Measurements from ENCODE around the gene GAL3ST2. TPM values are rescaled to one million over a fixed set of nuclear protein-coding genes. Genes with fewer than 3 reads are reported as not detected.
A peak's percentile ranks its signal among the peaks of the same experiment; 100 is the strongest.

Gene GAL3ST2
- total and polyA plus RNA-seq, 2 of the 8 experiments (the other 6 are each of a cell fraction or from before 2014, with no cell fraction given): not detected

DNA sequence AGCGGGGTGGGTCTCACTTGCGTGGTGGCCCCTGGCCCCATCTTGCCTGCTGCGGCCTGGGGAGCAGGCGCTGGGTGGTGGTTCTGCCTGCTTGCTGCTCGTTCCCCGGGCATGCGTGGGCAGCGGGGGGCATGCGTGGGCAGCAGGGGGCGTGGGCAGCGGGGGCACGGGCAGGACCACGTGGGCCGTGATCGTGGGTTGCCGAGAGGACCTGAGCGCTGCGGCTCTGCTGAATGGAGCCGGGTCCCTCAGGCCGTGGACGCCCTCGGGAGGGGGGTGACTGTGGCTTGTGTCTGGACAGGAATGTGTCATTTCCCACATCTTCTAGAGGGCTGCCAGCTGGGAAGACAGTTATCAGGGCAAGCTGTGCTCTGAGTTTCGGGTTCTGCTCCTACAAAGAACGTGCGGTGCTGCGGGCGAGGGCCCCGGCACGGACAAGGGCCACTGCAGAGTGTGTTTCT lies 8.3 kb upstream of the GAL3ST2 start:
- Histone ChIP-seq H2BK20ac (ENCODE audit: low read length) (no peak overlapping the region), H3K79me2 (ENCODE audit: control insufficient read depth in 1 of 2, insufficient read depth in 2 of 2, low read length in 2 of 2) (no peaks in the 10 kb centered on the region), H3K36me3 (ENCODE audit: control insufficient read depth in 2 of 4, insufficient read depth in 4 of 4, low read length in 3 of 4) (no peaks in the 10 kb centered on the region), H4K20me1 (replicated peaks in 1 of 2; ENCODE audit: control insufficient read depth in 1 of 2, insufficient read depth in 2 of 2, low read length in 2 of 2) (peaks cover 0 to 2% of the 10 kb centered on the region in 2 experiments), H3K9ac (replicated peaks in 1 of 4; ENCODE audit: extremely low read depth in 1 of 4, low read depth in 3 of 4, low read length in 3 of 4) (no peak overlapping the region), H3K4ac (replicated peaks; ENCODE audit: insufficient read length, low read depth, low read length) (no peak overlapping the region), H3K14ac (ENCODE audit: insufficient read length) (no peak overlapping the region), H2BK12ac (ENCODE audit: low read depth, low read length) (no peak overlapping the region), H3K27me3 (replicated peaks in 1 of 4; ENCODE audit: control insufficient read depth in 3 of 4, extremely low read depth in 1 of 4, insufficient read depth in 3 of 4, low read length in 3 of 4) (no peaks in the 10 kb centered on the region), H2BK5ac (ENCODE audit: low read depth, low read length) (peak overlapping the region; percentile 35; the same call in 1 of the 2 replicates), H3K18ac (ENCODE audit: extremely low read depth, low read length) (no peak overlapping the region), H3K4me1 (replicated peaks in 1 of 4; ENCODE audit: control insufficient read depth in 3 of 4, insufficient read depth in 4 of 4, low read length in 3 of 4) (peaks cover 0 to 16% (median 9%) of the 10 kb centered on the region in 4 experiments; a peak in 6 of 7 replicates), H3K23me2 (ENCODE audit: low read depth, low read length) (no peaks in the 10 kb centered on the region), H2BK120ac (replicated peaks; ENCODE audit: low read depth, low read length) (no peak overlapping the region), H3K23ac (ENCODE audit: insufficient read length) (no peak overlapping the region), H3K9me3 (ENCODE audit: insufficient read depth in 2 of 2, low read depth in 1 of 2, low read length in 1 of 2) (no peaks in the 10 kb centered on the region), H3K79me1 (ENCODE audit: low read depth, low read length) (no peaks in the 10 kb centered on the region), H2BK15ac (ENCODE audit: low read length) (no peak overlapping the region), H3K4me3 (ENCODE audit: extremely low read depth in 1 of 4, insufficient read depth in 2 of 4, low read depth in 3 of 4, low read length in 4 of 4) (no peak overlapping the region), H3K56ac (replicated peaks; ENCODE audit: insufficient read length, low read depth, low read length) (no peak overlapping the region), H4K8ac (ENCODE audit: extremely low read depth, insufficient read depth, low read length) (no peak overlapping the region; the same call in 1 of the 2 replicates), H2AK5ac (ENCODE audit: low read depth, low read length) (no peak overlapping the region), H2AFZ (ENCODE audit: low read length) (no peak overlapping the region), H4K5ac (ENCODE audit: insufficient read length, low read depth, low read length) (no peak overlapping the region), H4K91ac (replicated peaks; ENCODE audit: insufficient read length, low read length) (no peak overlapping the region), H3K4me2 (ENCODE audit: insufficient read depth in 1 of 2, low read depth in 2 of 2, low read length in 2 of 2) (no peak overlapping the region), H3K27ac (ENCODE audit: low read depth, low read length) (no peak overlapping the region)
- no peak for FAIRE-seq
- CTCF ChIA-PET (ENCODE audit: partially characterized antibody): no interaction called here
- peak in 1 of 2 experiments; percentile 44 for DNase-seq (ENCODE audit: low read depth in 1 of 2, low spot score in 2 of 2)
- TF ChIP-seq, protein P1, sequence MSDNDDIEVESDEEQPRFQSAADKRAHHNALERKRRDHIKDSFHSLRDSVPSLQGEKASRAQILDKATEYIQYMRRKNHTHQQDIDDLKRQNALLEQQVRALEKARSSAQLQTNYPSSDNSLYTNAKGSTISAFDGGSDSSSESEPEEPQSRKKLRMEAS (IDR thresholded peaks at IDR 0.05): no peak
- TF ChIP-seq ZNF274 (IDR thresholded peaks at IDR 0.05; ENCODE audit: borderline replicate concordance, extremely low read depth, low read length) (no peak), RXRA (IDR thresholded peaks at IDR 0.05; ENCODE audit: insufficient read depth, low read depth, low read length) (no peak), POU5F1 (IDR thresholded peaks at IDR 0.05; ENCODE audit: low read depth, low read length) (no peak), RFX5 (IDR thresholded peaks at IDR 0.05; ENCODE audit: borderline replicate concordance, low read depth, low read length) (no peak), TCF12 (IDR thresholded peaks at IDR 0.05; ENCODE audit: low read depth, low read length) (no peak)
- TF ChIP-seq, protein P2, sequence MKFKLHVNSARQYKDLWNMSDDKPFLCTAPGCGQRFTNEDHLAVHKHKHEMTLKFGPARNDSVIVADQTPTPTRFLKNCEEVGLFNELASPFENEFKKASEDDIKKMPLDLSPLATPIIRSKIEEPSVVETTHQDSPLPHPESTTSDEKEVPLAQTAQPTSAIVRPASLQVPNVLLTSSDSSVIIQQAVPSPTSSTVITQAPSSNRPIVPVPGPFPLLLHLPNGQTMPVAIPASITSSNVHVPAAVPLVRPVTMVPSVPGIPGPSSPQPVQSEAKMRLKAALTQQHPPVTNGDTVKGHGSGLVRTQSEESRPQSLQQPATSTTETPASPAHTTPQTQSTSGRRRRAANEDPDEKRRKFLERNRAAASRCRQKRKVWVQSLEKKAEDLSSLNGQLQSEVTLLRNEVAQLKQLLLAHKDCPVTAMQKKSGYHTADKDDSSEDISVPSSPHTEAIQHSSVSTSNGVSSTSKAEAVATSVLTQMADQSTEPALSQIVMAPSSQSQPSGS (IDR thresholded peaks at IDR 0.05; ENCODE audit: low read length): no peak
- WGBS, 2 experiments (ENCODE audit: extremely low coverage in 1 of 2, insufficient coverage in 1 of 2, insufficient read length in 1 of 2, insufficient replicate concordance in 2 of 2, low coverage in 1 of 2, low lambda C conversion rate in 2 of 2, missing lambda C conversion rate in 1 of 2): 97% methylated on average over 15 of the region's 29 CpGs; no CpG with 5 or more reads in 1 of the 2 experiments
- POLR2A ChIA-PET (ENCODE audit: partially characterized antibody): interaction anchor here (1.0 kb wide), 1 partner anchor 40 kb away, joined by 3 read pairs; the partner anchor contains the start of gene NEU4

Data from H1 (cell line).